Stomach (tissue), 9 donors: ENCODE measurements around the gene EPHX1. TPM values are rescaled to one million over a fixed set of nuclear protein-coding genes. Genes with fewer than 3 reads are reported as not detected.

Experiments
- DNase-seq, 2 donors: peaks; one replicate each; pipeline versions ENCODE4 v3.0.0 to v3.0.0-alpha.2; 2013 to 2019
- H3K27ac ChIP-seq, 5 donors: fragments of 200-600 bp in 4 of 5; sonication (generic) in 4 of 5; one replicate each; pipeline ENCODE4 v1.5.1; 2013 to 2019; ENCODE audit warnings: mild to moderate bottlenecking in 1 of 5, moderate library complexity in 1 of 5
- H3K27me3 ChIP-seq, 3 donors: fragments of 200-600 bp; sonication (generic); one replicate each; pipeline ENCODE4 v1.5.1; 2017 to 2019; ENCODE audit warnings: mixed run types in 1 of 3
- H3K36me3 ChIP-seq, 4 donors: fragments of 200-600 bp; sonication (generic); 1 replicate in 3 of 4; 2 replicates in 1 of 4; pipeline ENCODE4 v1.5.1; 2016 to 2019
- H3K4me1 ChIP-seq, 4 donors: fragments of 200-600 bp; sonication (generic); one replicate each; pipeline ENCODE4 v1.5.1; 2016 to 2019
- H3K4me3 ChIP-seq, 4 donors: fragments of 200-600 bp; sonication (generic) in 3 of 4; one replicate each; pipeline ENCODE4 v1.5.1; 2016 to 2019; ENCODE audit warnings: mild to moderate bottlenecking in 1 of 4
- H3K9me3 ChIP-seq, 4 donors: fragments of 200-600 bp; sonication (generic); one replicate each; pipeline ENCODE4 v1.5.1; 2016 to 2019
- CTCF ChIP-seq, 7 experiments: fragments of 450-650 bp in 4 of 7; fragments of 200-600 bp in 3 of 7; sonication (generic) in 3 of 7; IDR thresholded peaks; one replicate each; pipeline ENCODE4 v1.5.1; 2016 to 2019; ENCODE audit warnings: antibody characterized with exemption in 7 of 7, control low read depth in 2 of 7, mild to moderate bottlenecking in 1 of 7
- EP300 ChIP-seq: sonication (generic); formaldehyde crosslinking; IDR thresholded peaks from one replicate; pipeline ENCODE4 v1.6.1; 2017; ENCODE audit warnings: antibody characterized with exemption
- POLR2A ChIP-seq, 4 donors: fragments of 450-650 bp; IDR thresholded peaks; one replicate each; pipeline ENCODE4 v1.6.1; 2016; ENCODE audit warnings: antibody characterized with exemption in 4 of 4, control low read depth in 2 of 4, mild to moderate bottlenecking in 1 of 4, moderate library complexity in 1 of 4
- POLR2AphosphoS5 ChIP-seq, 3 donors: sonication (generic); formaldehyde crosslinking; IDR thresholded peaks; one replicate each; pipeline ENCODE4 v1.6.1; 2016; ENCODE audit warnings: antibody characterized with exemption in 3 of 3
- WGBS, 5 donors: extraction: QIAGEN DNeasy Blood & Tissue Kit in 3 of 5; methylation state at CpG; one replicate each; pipeline versions ENCODE4 v1.1.5 to v1.1.7; 2013 to 2018; 5-methylcytosine and 5-hydroxymethylcytosine counted together
- intact Hi-C: fragments of 100-400 bp; cut with DNase I; formaldehyde crosslinking; loops from one replicate; pipeline ENCODE4 v1.15.1; 2023; ENCODE audit warnings: low total_unique reads
- polyA plus RNA-seq, 3 donors: library from polyadenylated mRNA; stranded (reverse); fragments of 200-250 nt; gene quantifications; one replicate each; pipeline ENCODE4 v1.2.3, GENCODE V29; 2013
- total RNA-seq, 5 donors: library from RNA; depleted of rRNA; stranded (reverse); fragments of >200 nt; gene quantifications; one replicate each; pipeline versions ENCODE4 v1.1.0 to v1.2.3, GENCODE V29; 2014 to 2016
- donor health status: healthy with polysubstance abuse.
- donor health status: Bipolar disorder and iron deficiency.
- donor health status: healthy.

The EPHX1 gene
- total and polyA plus RNA-seq, 8 donors: 13.0 to 94.6 (median 40.5) TPM

- Histone ChIP-seq H3K9me3 (no peaks in the 10 kb centered on the region), H3K27me3 (no peaks in the 10 kb centered on the region), H3K4me1 (peaks cover 25 to 61% (median 36%) of the 10 kb centered on the region in 4 donors), H3K27ac (peak overlapping the region in 3 of 5 donors; percentile 40 to 48 (median 40)), H3K4me3 (no peak overlapping the region), H3K36me3 (peaks cover 51 to 98% (median 96%) of the 10 kb centered on the region in 4 donors)
- no peak for TF ChIP-seq POLR2AphosphoS5 (IDR thresholded peaks at IDR 0.05)
- TF ChIP-seq POLR2A (IDR thresholded peaks at IDR 0.05): no peak
- no peak for TF ChIP-seq CTCF (IDR thresholded peaks at IDR 0.05)
- no peak for TF ChIP-seq EP300
- intact Hi-C loops: no loop called here
- WGBS, 5 donors: 79 to 90% (median 88%) methylated on average over 19 to 20 of the region's 20 CpGs
- no peak for DNase-seq
Observed at GRCh38 chr1:225846331-225847310, 36.7 kb downstream of the EPHX1 start.

- no peak overlapping the region for H3K4me3 ChIP-seq
- H3K36me3 ChIP-seq: peaks cover 54 to 99% (median 98%) of the 10 kb centered on the region in 4 donors
- intact Hi-C loops: no loop called here
- peak overlapping the region in 4 of 5 donors; percentile 20 to 48 (median 40) for H3K27ac ChIP-seq
- peaks cover 25 to 64% (median 36%) of the 10 kb centered on the region in 4 donors for H3K4me1 ChIP-seq
- DNase-seq: peak; percentile 64 to 80
- WGBS, 5 donors: 12 to 42% (median 27%) methylated on average over 4 of the region's 4 CpGs
- no peaks in the 10 kb centered on the region for H3K9me3 ChIP-seq
- TF ChIP-seq POLR2AphosphoS5 (IDR thresholded peaks at IDR 0.05) (peak in 1 of 3 donors; percentile 66), EP300 (no peak)
- no peaks in the 10 kb centered on the region for H3K27me3 ChIP-seq
Observed at GRCh38 chr1:225847610-225848009, 37.7 kb downstream of the EPHX1 start.

GRCh38 chr1:225848030-225848955 lies 38.4 kb downstream of the EPHX1 start:
- H3K4me1 ChIP-seq: peaks cover 25 to 64% (median 36%) of the 10 kb centered on the region in 4 donors
- H3K9me3 ChIP-seq: no peaks in the 10 kb centered on the region
- peak in 1 of 2 donors; percentile 70 for DNase-seq
- no peak overlapping the region for H3K4me3 ChIP-seq
- TF ChIP-seq CTCF (IDR thresholded peaks at IDR 0.05): no peak
- no peak for TF ChIP-seq POLR2A (IDR thresholded peaks at IDR 0.05)
- no peak for TF ChIP-seq EP300
- no peak for TF ChIP-seq POLR2AphosphoS5 (IDR thresholded peaks at IDR 0.05)
- no peaks in the 10 kb centered on the region for H3K27me3 ChIP-seq
- intact Hi-C loops: no loop called here
- WGBS, 5 donors: 50 to 62% (median 56%) methylated on average over 16 of the region's 16 CpGs
- H3K27ac ChIP-seq: peak overlapping the region in 4 of 5 donors; percentile 20 to 48 (median 40)
- peaks cover 57 to 99% (median 98%) of the 10 kb centered on the region in 4 donors for H3K36me3 ChIP-seq

GRCh38 chr1:225849925-225850324 lies 40.0 kb downstream of the EPHX1 start:
- intact Hi-C loops: no loop called here
- WGBS, 5 donors: 51 to 79% (median 60%) methylated on average over 7 of the region's 7 CpGs
- no peak overlapping the region for H3K4me3 ChIP-seq
- no peaks in the 10 kb centered on the region for H3K27me3 ChIP-seq
- peaks cover 57 to 100% (median 99%) of the 10 kb centered on the region in 4 donors for H3K36me3 ChIP-seq
- H3K4me1 ChIP-seq: peaks cover 25 to 59% (median 35%) of the 10 kb centered on the region in 4 donors
- no peaks in the 10 kb centered on the region for H3K9me3 ChIP-seq
- peak; percentile 34 to 59 for DNase-seq
- TF ChIP-seq CTCF (IDR thresholded peaks at IDR 0.05) (no peak), EP300 (no peak)
- H3K27ac ChIP-seq: peak overlapping the region in 2 of 5 donors; percentile 26 to 40
